GM18868 (cell line): ENCODE data around the gene INPP5A.
"Not testable (repeated sequence)": the region's sequence is repeated elsewhere in the genome, so short reads cannot be mapped to it uniquely, and the experiment has no call there.

Source experiments
- ATAC-seq: cut with Tn5 transposase; IDR thresholded peaks from one replicate; pipeline ENCODE4 v1.9.1; 2021; ENCODE audit warnings: mild to moderate bottlenecking, moderate library complexity; ENCODE audit not compliant: unreplicated experiment

The INPP5A gene

DNA sequence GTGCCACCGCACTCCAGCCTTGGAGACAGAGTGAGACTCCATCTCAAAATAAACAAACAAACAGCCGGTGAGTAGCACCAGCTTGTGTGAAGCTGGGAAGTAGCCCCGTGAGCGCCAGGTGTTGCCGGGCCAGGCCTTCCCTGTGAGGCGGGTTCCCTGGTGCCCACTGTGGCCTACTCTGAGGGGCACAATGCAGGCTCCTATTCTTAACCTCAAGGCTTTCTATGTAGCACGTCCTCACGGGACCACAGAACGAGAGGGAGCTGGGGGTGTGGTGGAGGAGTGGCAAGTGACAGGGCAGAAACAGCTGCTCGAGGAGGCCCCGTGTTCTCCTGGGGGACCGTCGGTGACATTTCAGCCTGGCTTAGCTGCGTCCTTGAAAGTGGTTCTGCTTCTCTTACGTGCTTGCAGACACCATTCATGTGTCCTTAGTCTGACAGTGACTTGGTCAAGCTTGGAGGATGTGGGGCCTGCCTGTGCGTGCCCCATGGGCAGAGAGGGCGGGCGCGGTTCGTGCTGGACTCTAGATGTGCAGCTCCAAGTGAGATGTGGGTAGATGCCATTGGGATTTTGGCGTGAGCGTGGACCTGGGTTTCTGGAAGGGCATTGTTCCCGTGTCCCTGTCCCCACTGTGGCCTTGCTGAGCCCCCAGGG, 131.7 kb downstream of the INPP5A start:
- ATAC-seq: no peak

DNA sequence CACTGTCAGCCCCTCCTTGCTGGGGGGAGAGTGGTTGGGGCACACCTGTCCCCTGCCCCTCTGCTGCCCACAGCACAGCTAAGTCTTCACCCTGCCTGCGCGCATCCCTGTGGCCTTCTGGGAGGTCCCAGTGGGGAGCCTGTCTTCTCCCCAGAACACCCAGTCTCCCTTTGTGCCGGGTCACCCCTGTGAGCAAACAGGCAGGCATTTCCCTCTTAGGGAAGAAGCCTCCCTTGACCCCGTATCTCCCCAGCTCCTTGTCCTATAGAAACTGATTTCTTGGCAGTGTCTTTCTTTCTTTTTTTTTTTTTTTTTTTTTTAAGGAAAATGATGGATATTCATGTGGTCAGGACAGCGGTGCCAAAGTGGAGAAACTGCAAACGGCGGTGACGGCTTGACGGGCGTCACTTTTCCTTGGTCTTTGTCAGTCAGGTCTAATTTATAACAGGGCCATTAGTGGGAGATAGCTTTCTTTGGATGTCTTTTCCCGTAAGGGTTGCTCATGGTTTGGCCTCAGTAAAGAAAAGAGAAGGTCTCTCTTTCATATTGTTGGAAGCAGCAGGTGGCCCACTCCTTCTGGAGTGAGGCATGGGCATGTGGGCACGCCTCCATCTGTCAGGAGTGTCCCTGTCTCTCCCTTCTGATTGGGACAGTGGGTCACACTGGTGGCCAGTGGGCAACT, 133.1 kb downstream of the INPP5A start:
- no peak for ATAC-seq

DNA sequence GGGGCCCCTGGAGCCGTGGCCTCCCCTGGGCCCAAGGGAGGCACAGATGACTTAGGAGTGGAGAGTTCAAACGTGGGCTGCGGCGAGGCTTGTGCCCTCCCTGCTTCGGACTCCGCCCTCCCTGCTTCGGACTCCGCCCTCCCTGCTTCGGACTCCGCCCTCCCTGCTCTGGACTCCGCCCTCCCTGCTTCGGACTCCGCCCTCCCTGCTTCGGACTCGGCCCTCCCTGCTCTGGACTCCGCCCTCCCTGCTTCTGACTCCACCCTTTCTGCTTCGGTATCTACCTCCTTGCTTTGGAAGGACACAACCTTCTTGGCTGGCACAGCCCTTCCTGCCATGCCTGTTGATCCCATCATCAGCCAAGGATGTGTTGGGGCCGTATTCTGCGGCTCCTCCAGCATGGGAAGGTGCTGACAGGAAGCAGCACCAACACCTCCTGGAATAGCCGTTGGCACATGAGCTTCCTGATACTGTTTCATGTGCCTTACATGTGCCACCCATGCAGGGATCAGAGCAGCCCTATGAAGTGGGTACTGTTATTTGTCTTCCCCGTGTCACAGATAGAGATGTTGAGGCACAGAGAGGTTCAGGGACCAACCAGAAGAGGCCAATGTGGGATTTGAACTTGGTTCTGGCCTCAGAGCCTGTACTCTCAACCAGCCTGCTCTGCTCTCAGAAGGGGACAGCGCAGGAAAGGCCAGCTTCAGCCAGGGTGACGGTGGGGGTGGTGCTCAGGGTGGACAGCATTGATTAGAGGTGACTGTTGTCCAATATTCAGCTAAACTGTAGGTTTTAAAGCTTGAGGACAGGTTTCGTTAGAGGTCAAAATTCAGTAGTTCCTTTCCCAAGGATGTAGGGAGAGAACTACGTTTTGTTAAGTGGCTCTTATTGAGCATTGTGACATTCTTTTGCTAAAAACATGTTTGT, 133.9 kb downstream of the INPP5A start:
- ATAC-seq: no peak

DNA sequence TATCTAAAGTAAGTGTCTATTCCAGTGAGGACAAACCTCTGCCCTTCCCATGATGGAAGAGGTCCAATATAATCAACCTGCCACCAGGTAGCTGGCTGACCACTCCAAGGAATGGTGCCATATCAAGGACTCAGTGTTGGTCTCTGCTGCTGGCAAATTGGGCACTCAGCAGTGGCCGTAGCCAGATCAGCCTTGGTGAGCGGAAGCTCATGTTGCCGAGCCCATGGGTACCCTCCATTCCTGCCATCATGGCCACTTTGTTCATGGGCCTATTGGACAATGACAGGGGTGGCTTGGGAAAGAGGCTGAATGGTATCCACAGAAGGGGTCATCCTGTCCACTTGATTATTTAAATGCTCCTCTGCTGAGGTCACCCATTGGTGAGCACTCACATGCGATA, 136.2 kb downstream of the INPP5A start:
- ATAC-seq: not testable (repeated sequence)

DNA sequence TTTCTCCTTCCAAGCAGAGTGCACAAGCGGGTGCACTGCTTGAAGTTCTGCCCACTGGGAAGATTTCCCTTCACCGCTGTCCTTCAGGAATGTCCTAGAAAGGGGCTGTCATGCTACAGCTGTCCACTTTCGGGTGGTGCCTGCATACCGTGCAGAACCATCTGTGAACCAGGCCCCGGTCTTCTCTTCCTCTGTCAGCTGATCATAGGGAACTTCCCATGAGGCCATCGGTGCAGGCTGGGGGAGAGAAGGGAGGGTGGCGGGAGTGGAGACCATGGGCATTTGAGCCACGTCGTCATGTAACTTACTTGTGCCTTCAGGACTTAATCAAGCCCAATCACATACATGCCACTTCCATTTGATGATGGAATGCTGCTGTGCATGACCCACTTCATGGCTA, 136.7 kb downstream of the INPP5A start:
- ATAC-seq: no peak

DNA sequence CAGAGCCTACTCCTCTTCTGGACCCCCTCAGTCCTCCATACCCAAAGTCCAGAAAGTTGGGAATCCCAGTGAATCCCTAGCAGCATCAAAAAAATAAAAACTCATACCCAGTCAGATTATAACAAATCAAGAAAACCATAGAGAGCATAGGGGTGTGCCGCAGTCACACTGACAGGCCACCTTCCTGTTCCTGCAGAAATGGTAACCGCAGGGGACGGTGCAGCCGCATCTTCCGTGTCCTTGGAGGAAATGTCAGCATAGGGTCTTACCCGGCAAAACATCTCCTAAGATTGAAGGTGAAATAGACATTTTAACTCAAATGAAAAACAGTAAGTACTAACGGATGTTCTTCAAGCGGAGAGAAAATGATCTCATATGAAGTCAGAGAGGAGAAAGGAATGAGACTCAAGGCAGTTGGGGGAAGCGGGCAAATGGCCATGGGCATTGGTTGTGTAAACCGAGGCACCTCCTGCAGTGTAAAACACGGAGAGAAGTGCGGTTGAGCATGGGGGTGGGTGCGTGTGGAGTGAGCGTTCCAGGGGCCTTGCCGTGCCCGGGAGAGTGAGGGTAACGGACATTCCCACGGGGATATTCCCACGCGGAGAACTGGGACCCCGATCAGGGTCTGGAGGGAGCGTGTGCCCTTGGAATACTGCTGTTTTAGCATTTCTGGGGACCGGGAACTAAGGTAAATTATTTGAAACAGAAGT, 137.6 kb downstream of the INPP5A start:
- ATAC-seq: no peak

DNA sequence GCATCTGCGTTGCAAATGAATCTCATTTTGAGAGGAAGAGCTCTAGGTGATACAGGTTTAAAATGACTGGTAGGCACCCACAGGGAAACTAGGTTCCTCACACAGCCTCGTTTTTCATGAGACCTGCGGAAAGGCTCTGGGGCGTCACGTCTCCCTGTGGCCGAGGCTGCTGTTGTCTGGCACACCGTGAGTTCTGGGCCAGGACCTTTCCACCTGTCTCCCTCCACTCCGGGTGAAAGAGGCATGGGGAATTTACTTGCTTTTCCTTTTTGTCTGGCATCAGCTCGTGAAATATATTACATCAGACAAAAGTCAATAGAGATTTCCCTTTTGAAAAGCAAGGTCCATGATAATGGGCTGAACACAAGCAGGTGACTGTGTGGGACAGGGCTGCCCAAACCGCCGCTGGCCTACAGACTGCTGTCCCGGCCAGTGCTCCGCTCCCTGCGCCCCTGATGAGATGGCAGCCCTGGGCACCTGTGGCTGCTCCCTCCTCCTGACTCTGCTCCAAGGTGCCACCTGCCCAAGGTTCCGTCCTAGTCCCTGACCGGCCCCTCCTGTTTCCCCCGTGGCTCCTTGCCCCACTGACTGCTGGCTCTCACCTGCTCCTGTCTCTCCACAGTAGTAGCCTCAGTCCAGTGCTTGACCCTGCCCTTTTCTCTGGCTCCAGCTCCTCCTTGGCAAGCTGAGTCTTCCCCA, 138.8 kb downstream of the INPP5A start:
- no peak for ATAC-seq

DNA sequence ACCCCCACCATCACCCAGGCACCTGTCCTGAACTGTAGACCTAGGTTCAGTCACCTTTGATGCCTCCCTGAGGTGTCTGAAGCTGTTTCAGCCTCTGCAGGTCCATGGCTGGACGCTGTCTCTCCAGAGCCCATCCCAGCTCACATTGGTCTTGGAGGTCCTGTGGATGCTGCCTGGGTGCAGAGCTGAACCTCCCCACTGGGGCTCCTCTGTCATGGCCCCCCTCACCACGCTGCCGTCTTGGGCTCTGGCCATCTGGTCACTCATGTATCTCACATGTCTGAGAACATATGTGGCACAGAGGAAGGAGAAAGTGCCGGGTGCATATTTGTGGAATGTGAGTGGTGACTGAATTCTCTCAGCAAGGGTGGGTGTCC, 139.5 kb downstream of the INPP5A start:
- ATAC-seq: no peak

DNA sequence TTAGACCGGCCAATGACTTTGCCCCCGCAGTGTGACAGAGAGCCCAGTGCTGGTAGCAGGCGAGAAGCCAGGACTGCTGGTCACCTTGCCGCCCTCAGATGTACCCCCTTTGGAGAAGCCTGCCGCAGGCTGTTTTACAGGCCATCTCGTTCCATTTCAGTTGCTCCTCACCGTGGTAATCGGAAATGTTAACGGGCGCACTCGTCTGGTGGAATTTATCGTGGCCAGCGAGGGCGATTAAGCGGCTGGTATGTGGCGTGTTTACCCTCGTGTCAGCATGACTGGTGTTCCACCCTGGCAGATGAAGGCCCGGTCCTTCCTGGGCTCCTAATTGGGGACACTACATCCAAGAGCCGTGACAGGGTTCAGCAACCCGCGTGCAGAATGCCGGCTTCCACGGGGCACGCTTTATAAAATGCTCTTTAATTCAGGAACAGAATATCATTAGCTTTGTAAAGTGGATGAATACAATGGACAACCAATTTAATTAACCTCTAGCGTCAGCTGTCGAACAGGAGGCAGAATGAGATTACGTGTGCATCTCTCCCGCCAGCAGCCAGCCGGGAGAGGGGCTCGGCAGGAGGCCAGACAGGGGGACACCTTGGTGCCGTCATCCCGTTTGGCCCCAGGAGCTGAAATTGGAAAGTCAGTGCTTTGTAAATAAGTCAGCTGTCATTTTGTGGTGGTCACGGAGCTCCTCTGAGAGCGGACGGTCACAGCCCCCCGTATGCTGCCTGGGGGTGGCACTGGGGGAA, 140.1 kb downstream of the INPP5A start:
- no peak for ATAC-seq

DNA sequence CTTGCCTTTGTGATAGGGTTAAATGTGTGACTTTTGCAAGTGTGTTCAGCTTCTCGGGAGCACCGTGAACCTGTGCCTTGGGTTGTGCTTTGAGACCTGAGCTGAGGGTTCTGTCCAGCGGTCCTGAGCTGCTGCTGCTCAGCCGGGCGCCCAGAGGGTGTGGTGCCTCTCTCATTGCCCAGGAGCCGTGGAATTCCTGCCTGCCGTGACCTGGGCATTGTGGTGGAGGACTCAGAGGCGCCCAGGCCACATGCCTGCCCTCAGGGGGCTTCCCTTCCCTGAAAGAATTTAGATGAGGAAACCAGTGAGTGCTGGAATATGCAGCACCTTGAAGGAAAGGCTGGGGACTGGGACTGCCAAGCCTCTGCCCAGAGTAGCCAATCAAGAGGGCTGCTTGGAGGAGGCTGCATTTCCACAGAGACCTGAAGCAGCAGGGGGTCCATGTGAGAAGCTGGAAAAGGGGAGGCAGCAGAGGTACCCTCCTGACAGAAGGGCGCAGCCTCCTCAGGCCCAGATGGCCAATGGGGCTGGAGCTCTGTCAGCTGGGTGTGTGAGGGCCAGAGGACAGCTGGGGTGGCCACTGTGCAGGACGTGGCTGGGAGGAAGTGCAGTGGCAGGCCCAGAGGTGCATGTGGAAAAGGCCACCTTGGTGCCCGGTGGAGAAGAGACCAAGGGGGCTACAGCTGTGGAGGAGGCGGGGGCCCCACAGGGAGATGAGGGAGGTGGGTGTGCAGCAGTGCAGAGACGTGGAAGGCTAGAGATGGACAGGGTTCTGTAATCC, 141.0 kb downstream of the INPP5A start:
- ATAC-seq: no peak

DNA sequence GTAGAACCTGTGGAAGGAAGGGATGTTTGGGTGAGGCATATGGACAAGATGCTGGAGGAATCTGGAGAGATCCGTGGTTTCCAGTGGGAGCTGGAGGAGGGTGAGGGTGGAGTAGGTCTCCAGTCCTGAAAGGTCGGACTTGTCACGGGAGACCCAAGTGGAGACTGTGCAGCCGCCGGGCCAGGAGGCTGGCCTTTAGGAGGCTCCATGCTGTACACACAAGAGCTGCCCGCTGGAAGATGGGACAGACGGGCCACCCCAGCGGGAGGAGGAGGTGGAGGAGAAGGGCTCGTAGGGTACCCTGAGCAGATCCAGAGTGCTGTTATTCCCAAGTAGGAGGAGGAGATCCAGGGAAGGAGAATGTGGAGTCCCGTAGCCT, 141.6 kb downstream of the INPP5A start:
- ATAC-seq: no peak

DNA sequence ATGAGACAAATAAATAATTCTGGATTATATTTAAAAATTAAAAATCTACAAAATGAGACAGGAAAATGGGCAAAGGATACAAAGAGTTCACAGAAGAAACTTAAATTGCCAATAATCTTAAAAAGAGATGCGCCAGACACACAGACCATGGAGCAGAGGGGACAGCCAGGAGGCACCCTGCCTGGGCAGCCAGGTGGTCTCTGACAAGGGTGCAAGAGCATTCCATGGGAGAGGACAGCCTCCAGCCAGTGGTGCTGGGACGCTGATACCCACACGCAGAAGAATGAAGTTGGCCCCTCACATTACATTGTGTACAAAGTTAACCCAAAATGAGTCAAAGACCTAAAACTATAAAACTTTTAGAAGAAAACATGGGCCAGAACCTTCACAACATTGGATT, 142.1 kb downstream of the INPP5A start:
- no peak for ATAC-seq

DNA sequence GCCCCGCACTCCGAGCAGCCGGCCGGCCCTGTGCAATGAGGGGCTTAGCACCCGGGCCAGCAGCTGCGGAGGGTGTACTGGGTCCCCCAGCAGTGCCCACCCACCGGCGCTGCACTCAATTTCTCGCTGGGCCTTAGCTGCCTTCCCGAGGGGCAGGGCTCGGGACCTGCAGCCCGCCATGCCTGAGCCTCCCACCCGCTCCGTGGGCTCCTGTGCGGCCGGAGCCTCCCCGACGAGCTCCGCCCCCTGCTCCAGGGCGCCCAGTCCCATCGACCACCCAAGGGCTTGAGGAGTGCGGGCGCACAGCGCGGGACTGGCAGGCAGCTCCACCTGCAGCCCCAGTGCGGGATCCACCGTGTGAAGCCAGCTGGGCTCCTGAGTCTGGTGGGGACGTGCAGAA, 143.2 kb downstream of the INPP5A start:
- ATAC-seq: not testable (repeated sequence)

DNA sequence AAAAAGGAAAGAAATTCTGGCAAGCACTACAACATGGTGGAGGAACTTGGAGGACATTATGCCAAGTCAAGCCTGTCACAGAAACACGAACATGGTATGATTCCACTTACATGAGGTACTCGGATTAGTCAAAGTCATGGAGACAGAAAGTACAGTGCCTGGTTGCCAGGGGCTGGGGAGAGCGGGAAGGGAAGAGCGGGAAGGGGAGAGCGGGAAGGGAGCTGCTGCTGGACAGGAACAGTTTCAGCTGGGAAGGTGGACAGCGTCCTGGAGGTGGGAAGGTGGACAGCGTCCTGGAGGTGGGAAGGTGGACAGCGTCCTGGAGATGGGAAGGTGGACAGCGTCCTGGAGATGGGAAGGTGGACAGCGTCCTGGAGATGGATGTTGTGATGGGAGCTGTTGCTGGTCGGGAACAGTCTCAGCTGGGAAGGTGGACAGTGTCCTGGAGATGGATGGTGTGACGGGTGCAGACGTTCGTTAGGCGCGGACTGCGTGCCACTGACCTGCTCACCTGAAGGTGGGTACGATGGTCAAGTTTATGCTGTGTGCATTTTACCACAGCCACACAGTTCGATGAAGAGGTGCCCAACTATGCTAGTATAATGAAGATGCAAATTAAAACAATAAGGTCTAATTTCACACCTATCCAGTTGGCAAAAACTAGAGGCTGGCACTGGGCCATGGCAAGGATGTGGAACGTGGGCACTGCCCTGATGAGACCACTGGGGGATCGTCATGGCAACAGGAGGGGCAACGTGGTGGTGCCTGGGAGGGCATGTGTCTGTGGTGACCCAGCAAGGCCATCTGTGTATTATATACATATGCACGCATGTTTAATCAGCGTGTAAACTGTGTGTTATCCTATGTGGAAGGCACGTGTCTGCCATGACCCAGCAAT, 144.5 kb downstream of the INPP5A start:
- no peak for ATAC-seq

DNA sequence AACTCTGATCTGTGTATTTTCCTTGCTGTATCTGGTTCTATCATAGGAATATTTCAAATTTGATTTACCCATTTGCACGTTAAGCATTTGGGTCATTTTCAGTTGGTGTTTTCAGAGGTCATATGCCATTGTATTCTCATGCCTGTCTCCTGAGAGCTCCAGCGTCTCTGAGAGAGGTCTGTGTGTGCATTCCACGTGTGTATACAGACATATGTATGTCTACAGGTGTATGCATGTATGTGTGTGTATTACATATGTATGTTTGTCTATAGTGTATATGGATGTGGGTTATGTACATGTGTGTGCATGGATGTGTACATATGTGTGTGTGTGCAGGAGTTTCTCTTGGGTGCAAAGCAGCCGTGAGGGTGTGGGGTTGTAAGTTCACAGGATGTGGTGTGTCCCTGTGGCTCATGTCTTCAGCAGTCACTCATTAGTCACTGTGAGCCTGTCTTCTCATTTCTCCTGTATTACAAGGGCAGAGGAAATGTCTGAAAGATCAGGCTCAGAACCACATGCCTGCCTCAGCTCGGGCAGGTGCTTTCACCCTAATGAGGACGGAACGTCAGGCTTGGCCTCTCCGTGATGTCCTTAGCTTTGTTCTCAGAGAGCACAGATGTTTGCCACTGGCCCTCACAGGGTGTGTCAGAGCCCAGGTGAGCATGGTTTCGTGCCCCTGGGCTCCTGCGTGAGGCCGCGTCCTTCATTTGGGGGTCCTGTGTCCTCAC, 146.7 kb downstream of the INPP5A start:
- ATAC-seq: peak; percentile 76

DNA sequence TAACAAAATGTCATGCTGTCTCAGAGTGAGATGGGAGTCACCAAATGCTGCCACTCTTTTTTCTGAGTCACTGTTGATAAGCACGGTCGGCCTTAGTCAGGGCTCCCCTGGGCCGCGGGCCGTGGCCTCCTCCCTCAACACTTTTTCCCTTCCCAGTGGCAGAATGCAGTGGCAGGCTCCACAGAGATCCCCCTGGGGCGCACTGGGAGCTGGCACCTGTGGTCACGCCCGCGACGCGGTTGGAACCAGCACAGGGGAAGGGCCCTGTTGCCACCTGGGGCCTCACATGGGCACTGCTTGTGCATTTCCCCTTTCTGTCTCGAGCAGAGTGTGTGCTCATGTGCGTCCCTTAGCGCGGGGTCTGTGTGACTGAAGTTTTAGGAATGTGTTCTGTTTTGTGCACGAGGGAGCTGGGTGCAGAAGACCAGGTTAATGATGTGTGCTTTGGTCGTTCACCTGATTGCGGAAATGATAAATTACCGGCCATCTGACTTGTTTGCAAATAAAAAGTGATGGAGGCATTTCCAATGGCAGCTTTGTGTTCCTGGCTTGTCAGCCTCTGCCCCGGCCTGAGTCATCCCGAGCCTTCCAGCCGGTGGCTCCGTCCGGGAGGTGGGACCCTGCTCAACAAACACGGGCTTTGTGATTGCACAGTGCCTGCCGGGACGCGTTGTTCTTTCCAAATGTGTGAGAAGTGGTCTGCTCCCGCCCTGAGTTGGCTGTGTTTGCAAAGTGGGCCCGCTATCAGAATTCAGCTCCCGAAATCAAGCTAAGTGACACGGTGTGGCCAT, 147.7 kb downstream of the INPP5A start:
- peak; percentile 48 for ATAC-seq
